HPDE6-E6E7 (cell line): Measurements from ENCODE around the gene KLHL12.

Experiments used
- DNase-seq: peaks from one replicate; pipeline ENCODE4 v3.0.0; 2011; ENCODE audit warnings: missing footprints; ENCODE audit errors: extremely low spot score

KLHL12 gene

GRCh38 chr1:202926581-202927491 lies at the start of gene KLHL12:
KLHL12 (minus strand) TSS chr1:202927234; CDS start chr1:202925162, 2,072 bp downstream.
- peak; percentile 94 for DNase-seq

DNA sequence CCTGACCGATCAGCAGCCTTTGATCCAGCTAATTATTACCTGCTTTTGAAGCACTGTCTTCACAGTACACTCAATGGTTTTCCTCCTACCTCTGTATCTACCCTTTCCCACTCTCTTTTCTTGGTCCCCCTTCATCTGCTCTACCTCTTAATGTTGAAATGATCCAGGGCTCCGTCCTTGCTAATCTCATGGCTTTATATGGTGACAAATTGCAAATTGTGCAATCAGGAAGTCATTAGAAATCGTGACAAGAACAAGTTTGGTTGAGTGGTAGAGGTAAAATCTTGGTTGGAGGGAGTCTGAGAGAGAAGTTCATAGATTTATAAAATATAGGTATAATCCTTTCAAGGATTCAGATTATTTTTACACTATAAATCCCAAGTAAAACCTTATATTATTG lies 49.6 kb upstream of the KLHL12 start:
- no peak for DNase-seq

- no peak for DNase-seq
These were observed 47.8 kb upstream of the KLHL12 start for GRCh38 chr1:202974856-202975255.

DNA sequence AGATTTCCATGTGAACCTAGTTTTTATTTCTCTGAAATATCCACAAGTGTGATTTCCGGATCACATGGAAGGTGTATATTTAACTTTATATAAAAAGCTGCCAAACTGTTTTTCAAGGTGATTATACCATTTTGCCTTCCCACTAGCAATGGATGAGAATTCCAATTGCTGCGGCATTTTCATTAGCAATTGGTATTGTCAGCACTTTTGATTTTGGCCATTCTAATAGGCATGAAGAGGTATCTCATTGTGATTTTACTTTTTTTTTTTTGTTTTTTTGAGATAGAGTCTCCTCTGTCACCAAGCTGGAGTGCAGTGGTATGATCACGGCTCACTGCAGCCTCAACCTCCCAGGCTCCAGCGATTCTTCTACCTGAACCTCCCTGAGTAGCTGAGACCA lies 45.0 kb upstream of the KLHL12 start:
- DNase-seq, result no peak

DNA sequence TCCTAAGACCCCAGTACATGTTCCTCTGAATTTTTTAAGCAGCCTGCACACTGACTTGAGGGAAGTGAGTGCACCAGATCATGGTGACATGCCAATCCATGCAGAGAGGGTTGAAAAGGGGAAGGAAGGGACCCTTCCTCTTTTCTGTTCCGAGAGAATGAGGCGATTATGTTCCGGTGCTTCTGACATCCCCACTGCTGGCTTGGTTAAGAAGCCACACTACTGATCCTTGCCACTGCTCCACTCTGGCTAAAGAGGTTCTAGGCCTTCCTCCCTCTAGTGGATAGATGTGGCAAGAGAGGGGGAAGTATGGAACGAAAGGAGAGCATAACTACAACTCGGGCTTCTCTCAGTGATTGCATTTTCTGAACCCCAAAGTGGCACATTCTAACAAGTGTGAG lies 41.9 kb upstream of the KLHL12 start:
- peak; percentile 77 for DNase-seq

- DNase-seq, result no peak
These were observed 41.3 kb upstream of the KLHL12 start for GRCh38 chr1:202968351-202968750.

DNA sequence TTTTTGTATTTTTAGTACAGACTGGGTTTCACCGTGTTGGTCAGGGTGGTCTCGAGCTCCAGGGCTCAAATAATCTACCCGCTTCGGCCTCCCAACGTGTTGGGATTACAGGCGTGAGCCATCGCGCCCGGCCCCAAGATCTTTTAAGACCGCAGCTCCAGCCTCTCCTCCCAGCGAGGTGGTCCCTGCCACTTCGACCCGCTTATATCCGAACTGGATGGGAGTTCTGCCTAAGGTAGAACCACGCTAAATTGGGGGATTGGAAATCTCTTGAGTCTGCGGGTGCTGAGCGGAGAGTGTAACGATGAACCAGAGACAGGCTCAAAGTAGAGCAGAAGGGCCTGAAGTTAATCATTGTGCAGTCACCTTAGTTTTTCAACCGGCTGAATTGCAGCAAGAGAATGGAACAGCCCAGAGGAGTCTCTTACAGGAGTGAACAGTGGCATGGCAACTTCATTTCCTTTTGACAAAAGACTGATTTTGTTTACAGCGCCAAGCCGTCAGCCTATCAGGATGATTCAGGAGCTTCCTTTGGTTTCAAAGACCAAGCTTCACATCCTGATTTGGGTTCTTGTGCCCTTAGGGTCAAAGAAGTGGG lies 40.7 kb upstream of the KLHL12 start:
- DNase-seq, result no peak

DNA sequence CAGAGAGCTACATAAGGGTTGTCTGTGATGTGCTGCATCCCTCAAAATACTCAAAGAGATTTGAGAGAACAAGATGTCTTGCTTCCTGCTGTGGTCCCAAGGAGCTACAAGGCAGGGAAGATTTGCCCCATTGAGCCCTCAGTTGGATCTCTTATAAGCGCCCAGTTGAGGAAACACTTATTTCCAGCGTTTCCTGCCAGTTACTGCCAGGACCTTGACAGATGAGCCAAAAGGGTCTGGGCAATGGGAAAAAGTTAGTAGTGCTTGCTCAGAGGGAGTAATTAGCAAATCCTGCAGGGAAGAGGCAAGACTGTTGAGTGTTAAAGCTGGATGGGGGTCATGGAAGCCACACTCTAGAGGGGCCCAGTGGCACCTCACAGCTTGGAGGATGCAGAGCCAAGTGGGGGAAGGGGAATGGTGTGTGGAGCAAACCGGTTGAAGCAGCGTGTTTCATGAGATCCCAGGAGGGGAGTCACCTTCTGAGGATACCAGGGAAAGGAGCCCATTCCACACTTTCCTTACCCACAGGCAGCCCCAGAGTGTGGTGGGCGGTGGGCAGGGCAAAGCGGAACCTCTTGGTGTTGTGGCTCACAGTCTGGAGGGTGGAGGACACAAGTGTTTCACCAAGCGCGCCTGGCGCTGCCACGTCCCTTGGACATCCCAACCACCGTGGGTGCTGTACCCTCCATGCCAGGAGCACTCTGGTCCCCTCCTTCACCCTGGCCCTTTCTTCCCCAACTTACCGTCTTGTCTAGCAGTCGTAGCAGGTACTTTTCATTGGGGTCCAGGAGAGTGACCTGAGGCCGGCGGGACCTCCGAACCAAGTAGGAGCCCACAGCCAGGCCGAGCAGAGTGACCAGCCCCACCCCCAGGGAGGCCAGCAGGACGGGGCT lies 39.2 kb upstream of the KLHL12 start:
- DNase-seq, result no peak

DNA sequence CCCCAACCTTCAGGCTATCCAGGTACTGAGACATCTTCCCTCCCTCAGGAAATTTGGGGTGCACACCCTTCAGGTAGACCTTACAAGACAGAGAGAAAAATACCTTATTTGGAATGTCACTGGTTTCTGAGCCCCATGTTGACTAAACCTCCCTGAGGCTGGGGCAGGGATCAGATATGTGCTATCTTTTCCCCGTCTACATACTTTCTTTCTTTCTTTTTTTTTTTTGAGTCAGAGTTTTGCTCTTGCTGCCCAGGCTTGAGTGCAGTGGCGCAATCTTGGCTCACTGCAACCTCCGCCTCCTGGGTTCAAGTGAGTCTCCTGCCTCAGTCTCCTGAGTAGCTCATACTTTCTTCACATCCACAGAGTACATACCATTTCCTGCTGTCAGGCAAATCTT lies 38.4 kb upstream of the KLHL12 start:
- peak; percentile 52 for DNase-seq

DNA sequence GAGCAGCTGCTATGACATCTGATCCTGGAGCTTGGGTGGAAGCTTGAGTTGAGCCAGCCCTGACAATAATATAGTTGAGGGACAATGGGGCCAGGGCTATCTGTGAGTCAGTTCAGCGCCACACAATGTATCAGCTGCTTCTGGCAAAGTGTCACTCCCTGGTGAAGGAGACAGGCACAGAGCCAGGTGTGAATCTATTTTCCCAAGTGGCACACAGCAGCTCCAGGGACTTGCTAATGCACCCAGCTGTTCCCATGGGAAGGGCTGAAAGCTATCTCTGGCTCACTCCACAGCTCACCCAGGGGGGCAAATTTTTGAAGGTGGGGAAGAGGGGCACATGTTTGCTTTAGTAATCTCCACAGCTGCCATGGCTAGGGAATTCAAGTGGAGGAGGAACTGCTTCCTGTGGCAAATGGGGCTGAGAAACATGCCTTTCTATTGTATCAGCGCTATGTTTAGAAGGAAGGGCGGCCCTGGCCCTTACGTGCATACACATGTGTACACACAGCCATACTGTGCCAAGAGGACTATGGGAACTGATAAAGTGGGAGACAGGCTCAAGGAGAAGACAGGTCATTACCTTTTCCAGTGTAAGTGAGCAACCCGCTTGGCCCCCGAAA lies 37.9 kb upstream of the KLHL12 start:
- DNase-seq, result peak; percentile 48

- DNase-seq, result no peak
These were observed 34.3 kb upstream of the KLHL12 start for GRCh38 chr1:202961220-202961880.

DNA sequence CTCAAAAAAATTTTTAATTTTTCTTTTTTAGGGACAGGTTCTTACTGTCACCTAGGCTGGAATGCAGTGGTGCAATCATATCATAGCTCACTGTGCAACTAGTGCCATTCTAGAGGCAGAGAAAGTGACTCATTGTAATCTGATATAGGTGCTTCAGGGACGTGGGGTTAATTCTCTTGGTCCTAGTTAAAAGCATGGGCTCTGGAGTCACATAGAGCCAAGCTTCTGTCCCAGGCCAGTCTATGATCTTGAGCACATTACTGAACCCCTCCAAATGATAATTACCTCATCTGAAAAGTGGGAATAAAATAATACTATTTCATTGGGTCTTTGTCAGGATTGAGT lies 32.2 kb upstream of the KLHL12 start:
- peak; percentile 53 for DNase-seq

- no peak for DNase-seq
These were observed 31.7 kb upstream of the KLHL12 start for GRCh38 chr1:202958544-202959275.

DNA sequence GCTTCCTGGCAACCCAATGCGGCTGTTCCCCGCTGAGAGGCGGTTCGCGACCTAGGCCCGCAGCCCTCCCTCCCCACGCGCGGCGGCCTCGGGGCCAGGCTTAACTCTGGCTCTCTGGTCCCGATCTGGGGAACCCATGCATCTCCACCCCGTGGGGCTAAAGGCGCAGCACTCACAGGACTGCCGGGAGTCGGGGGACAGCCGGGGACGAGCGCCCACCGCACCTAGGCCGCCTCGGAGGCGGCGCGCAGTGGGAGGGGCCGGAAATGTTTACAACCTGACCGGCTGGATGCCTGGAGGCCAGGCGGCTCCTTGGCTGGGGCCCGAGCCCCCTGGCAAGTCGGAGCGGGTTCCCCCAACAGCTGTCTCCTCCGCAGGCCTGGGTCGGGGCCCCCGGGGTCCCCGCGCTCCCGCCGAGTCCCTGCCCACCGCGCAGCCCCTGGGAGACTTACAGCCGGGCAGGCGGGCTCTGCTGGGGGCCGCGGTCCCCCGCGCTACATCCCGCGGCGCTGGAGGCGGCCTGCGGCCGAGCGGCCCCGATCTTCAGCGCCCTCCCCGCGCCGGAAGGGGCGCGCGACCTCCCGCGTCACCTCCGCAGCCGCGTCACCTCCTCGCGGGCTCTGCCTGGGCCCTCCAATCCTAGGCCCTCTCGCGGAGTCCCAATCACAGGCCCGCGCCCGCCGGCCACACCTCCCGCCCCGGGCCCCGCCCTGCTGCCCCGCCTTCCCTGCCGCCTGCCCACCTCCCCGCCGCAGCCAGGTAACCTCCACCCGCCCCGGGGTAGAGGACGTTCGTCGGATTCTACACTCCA lies 30.9 kb upstream of the KLHL12 start, which contains the start of gene ADIPOR1:
ADIPOR1 (minus strand) TSS at position 580 of the 811 bp plus-strand sequence. CDS start 7,242 bp downstream, outside the sequence.
- DNase-seq, result peak; percentile 87

- no peak for DNase-seq
These were observed 29.9 kb upstream of the KLHL12 start for GRCh38 chr1:202956969-202957368.

DNA sequence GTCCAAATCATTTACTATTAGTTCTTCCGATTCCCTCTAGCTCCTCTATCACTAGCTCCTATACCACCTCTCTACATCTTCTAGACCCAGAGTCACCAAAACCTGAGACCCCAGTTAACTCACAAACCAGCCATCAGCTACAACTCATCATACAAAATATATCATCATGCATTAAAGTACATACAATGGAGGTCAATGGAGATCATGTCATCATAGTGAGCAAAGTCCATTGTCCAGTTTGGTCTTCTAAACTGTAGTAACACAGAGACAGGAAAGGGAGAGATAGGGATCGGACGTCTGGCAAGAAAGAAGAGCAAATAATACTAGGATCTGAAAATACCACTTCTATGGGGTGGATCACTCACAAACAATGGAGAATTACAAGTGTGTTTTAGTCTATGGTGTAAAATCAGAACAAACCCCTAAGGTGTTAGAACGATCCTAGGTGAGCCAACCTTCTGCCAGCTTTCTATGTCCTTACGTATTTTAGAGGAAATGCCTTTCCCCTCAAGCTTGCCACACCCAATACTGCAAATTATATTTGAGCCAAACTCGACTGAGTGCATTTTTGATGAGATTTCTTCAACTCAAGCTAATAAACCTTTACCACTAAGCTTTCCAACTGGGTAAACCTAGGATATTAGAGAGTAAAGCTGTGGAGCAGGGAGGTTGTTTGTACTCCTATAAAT lies 27.2 kb upstream of the KLHL12 start:
- DNase-seq, result no peak

GRCh38 chr1:202953392-202953791 lies 26.4 kb upstream of the KLHL12 start:
- no peak for DNase-seq

- DNase-seq, result peak; percentile 72
These were observed 25.8 kb upstream of the KLHL12 start for GRCh38 chr1:202952818-202953217.

DNA sequence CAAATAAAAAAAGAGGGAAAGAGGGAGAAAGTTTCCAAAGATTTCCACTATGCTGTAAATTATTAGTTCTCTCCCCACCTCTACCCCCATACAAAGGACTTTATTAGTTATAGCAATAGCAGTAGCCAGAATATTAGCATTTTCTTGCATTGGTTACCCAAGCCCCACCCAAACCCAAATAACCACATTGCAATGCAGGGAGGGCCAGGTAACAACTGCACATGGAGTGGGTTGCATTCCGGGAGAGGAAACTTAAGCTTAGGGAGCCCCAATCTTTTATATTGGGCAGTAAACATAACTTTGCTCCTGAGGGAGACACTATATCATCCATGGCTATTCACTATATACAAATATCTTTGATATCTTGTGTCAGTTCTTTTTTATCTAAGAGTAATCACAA lies 25.1 kb upstream of the KLHL12 start:
- no peak for DNase-seq
